HEK293 (cell line): ENCODE measurements around the gene FADS1.

Experiments
- CTCF ChIP-seq: fragments of 450-650 bp; formaldehyde crosslinking; IDR thresholded peaks from 2 replicates; pipeline ENCODE4 v1.5.1; 2016; ENCODE audit warnings: missing biosample characterization, missing genetic modification characterization
- KLF10 ChIP-seq: fragments of 450-650 bp; IDR thresholded peaks from 2 replicates; pipeline ENCODE4 v1.5.1; 2018; ENCODE audit warnings: missing biosample characterization, mild to moderate bottlenecking, missing genetic modification characterization
- PATZ1 ChIP-seq: fragments of 450-650 bp; formaldehyde crosslinking; IDR thresholded peaks from 2 replicates; pipeline ENCODE4 v1.5.1; 2016; ENCODE audit warnings: missing biosample characterization, missing genetic modification characterization
- YY1 ChIP-seq: fragments of 450-650 bp; formaldehyde crosslinking; IDR thresholded peaks from 2 replicates; pipeline ENCODE4 v1.5.1; 2018; ENCODE audit warnings: missing biosample characterization, missing genetic modification characterization
- ZNF211 ChIP-seq: fragments of 450-650 bp; formaldehyde crosslinking; IDR thresholded peaks from 2 replicates; pipeline ENCODE4 v1.5.1; 2016; ENCODE audit warnings: low read depth, missing biosample characterization, missing genetic modification characterization
- ZNF274 ChIP-seq, 2 experiments: fragments of 200-500 bp in 1 of 2; fragments of 450-650 bp in 1 of 2; sonication (Bioruptor generic) in 1 of 2; formaldehyde crosslinking in 1 of 2; IDR thresholded peaks; 2 replicates each; pipeline versions ENCODE4 v1.5.1 to v1.6.1; 2014 to 2016; ENCODE audit warnings: borderline replicate concordance in 1 of 2, inconsistent platforms in 1 of 2, low read length in 1 of 2, missing biosample characterization in 1 of 2, missing genetic modification characterization in 1 of 2
- ZNF596 ChIP-seq: fragments of 450-650 bp; IDR thresholded peaks from 2 replicates; pipeline ENCODE4 v1.5.0; 2018; ENCODE audit warnings: missing biosample characterization, mild to moderate bottlenecking, missing genetic modification characterization, moderate library complexity

- TF ChIP-seq ZNF274 (IDR thresholded peaks at IDR 0.05; ENCODE audit: low read length) (no peak), ZNF274 (tag by site-specific recombination; IDR thresholded peaks at IDR 0.05; ENCODE audit: borderline replicate concordance) (no peak), ZNF596 (tag by site-specific recombination) (no peak), CTCF (tag by site-specific recombination) (no peak), ZNF211 (tag by site-specific recombination) (no peak), YY1 (tag by site-specific recombination) (no peak), PATZ1 (tag by site-specific recombination) (no peak), KLF10 (tag by site-specific recombination) (no peak)
These were observed 41.7 kb downstream of the FADS1 start for GRCh38 chr11:61775106-61775505.
